Activated CD4-positive, alpha-beta T cell treated with anti-CD3 and anti-CD28 coated beads, Interleukin-2, amount 50 U/mL, for 4 hours (primary cell): ENCODE measurements around the gene CTDSPL.

Source experiments
- DNase-seq, 2 experiments: peaks; one replicate each; pipeline ENCODE4 v3.0.0-alpha.2; 2020

Gene CTDSPL

GRCh38 chr3:37992271-37993066 is 130.8 kb downstream of the CTDSPL start:
- DNase-seq: no peak

GRCh38 chr3:37993067-37993455 is 131.4 kb downstream of the CTDSPL start:
- no peak for DNase-seq

GRCh38 chr3:37993460-37993819 is 131.8 kb downstream of the CTDSPL start:
- no peak for DNase-seq

- peak; percentile 37 to 41 for DNase-seq
Measured at GRCh38 chr3:37993820-37994638, 132.3 kb downstream of the CTDSPL start.

GRCh38 chr3:37994639-37994972 is 132.9 kb downstream of the CTDSPL start:
- no peak for DNase-seq

- no peak for DNase-seq
Measured at GRCh38 chr3:37995652-37996641, 134.3 kb downstream of the CTDSPL start.

GRCh38 chr3:37996785-37997301 is 135.2 kb downstream of the CTDSPL start:
- DNase-seq: peak; percentile 76 to 77

GRCh38 chr3:37997342-37997741 is 135.7 kb downstream of the CTDSPL start:
- DNase-seq: no peak

GRCh38 chr3:37997791-37998370 is 136.2 kb downstream of the CTDSPL start:
- no peak for DNase-seq

GRCh38 chr3:37999836-38000235 is 138.2 kb downstream of the CTDSPL start:
- no peak for DNase-seq

GRCh38 chr3:38000242-38000916 is 138.7 kb downstream of the CTDSPL start:
- DNase-seq: no peak

GRCh38 chr3:38000965-38001455 is 139.3 kb downstream of the CTDSPL start:
- DNase-seq: no peak

GRCh38 chr3:38001456-38002081 is 139.9 kb downstream of the CTDSPL start:
- no peak for DNase-seq

GRCh38 chr3:38002291-38002876 is 140.7 kb downstream of the CTDSPL start:
- no peak for DNase-seq

- DNase-seq: no peak
Measured at GRCh38 chr3:38002940-38003339, 141.3 kb downstream of the CTDSPL start.

- peak; percentile 54 to 58 for DNase-seq
Measured at GRCh38 chr3:38003371-38003816, 141.7 kb downstream of the CTDSPL start.

GRCh38 chr3:38003817-38004414 is 142.2 kb downstream of the CTDSPL start:
- DNase-seq: no peak

GRCh38 chr3:38004415-38005075 is 142.9 kb downstream of the CTDSPL start:
- DNase-seq: peak; percentile 59 to 63
